Subcutaneous abdominal adipose tissue (tissue), 5 donors: ENCODE measurements around the gene ZNF765.
A peak's percentile ranks its signal among the peaks of the same experiment; 100 is the strongest.
"Not testable (repeated sequence)": the region's sequence is repeated elsewhere in the genome, so short reads cannot be mapped to it uniquely, and the experiment has no call there.

Source experiments
- H3K27ac ChIP-seq: one replicate; pipeline ENCODE4 v1.7.0; 2013; ENCODE audit warnings: low read depth, mild to moderate bottlenecking, inconsistent platforms, low read length, moderate library complexity
- H3K27me3 ChIP-seq, 5 donors: one replicate each; pipeline ENCODE4 v1.7.0; 2013; ENCODE audit warnings: low read length in 5 of 5, inconsistent platforms in 1 of 5; ENCODE audit not compliant: control insufficient read depth in 5 of 5, insufficient read depth in 4 of 5
- H3K36me3 ChIP-seq, 5 donors: one replicate each; pipeline ENCODE4 v1.7.0; 2013; ENCODE audit warnings: low read length in 5 of 5; ENCODE audit not compliant: control insufficient read depth in 5 of 5, insufficient read depth in 5 of 5
- H3K4me1 ChIP-seq, 5 donors: one replicate each; pipeline ENCODE4 v1.7.0; 2013; ENCODE audit warnings: low read length in 5 of 5, mild to moderate bottlenecking in 3 of 5, moderate library complexity in 1 of 5; ENCODE audit not compliant: control insufficient read depth in 5 of 5, insufficient read depth in 5 of 5
- H3K4me3 ChIP-seq, 5 donors: one replicate each; pipeline ENCODE4 v1.7.0; 2013; ENCODE audit warnings: low read length in 5 of 5, low read depth in 1 of 5
- H3K9ac ChIP-seq, 5 donors: one replicate each; pipeline ENCODE4 v1.7.0; 2013; ENCODE audit warnings: low read length in 5 of 5, mild to moderate bottlenecking in 4 of 5, moderate library complexity in 3 of 5
- H3K9me3 ChIP-seq, 5 donors: one replicate each; pipeline ENCODE4 v1.7.0; 2013; ENCODE audit warnings: low read length in 5 of 5; ENCODE audit not compliant: control insufficient read depth in 5 of 5
- donor health status: healthy.
- donor health status: healthy.
- donor health status: healthy.
- donor health status: healthy.
- donor health status: healthy.

The ZNF765 gene

GRCh38 chr19:53420520-53421315, 25.8 kb downstream of the ZNF765 start:
- H3K9ac ChIP-seq, H3K27me3 ChIP-seq, H3K4me3 ChIP-seq, H3K9me3 ChIP-seq, H3K4me1 ChIP-seq, H3K27ac ChIP-seq, H3K36me3 ChIP-seq: not testable (repeated sequence)

- H3K4me3 ChIP-seq: no peak overlapping the region
- H3K27ac ChIP-seq: no peak overlapping the region
- no peaks in the 10 kb centered on the region for H3K27me3 ChIP-seq
- no peaks in the 10 kb centered on the region for H3K9me3 ChIP-seq
- H3K36me3 ChIP-seq: peaks cover 0 to 2% (median 0%) of the 10 kb centered on the region in 5 donors
- no peak overlapping the region for H3K9ac ChIP-seq
- peaks cover 0 to 8% (median 2%) of the 10 kb centered on the region in 5 donors for H3K4me1 ChIP-seq
Measured at GRCh38 chr19:53422551-53422950, 27.6 kb downstream of the ZNF765 start.

GRCh38 chr19:53423074-53423473, 28.1 kb downstream of the ZNF765 start:
- not testable (repeated sequence) for H3K9me3 ChIP-seq, H3K27ac ChIP-seq, H3K9ac ChIP-seq, H3K36me3 ChIP-seq, H3K4me3 ChIP-seq, H3K4me1 ChIP-seq, H3K27me3 ChIP-seq

GRCh38 chr19:53423680-53424079, 28.7 kb downstream of the ZNF765 start:
- not testable (repeated sequence) for H3K36me3 ChIP-seq, H3K4me3 ChIP-seq, H3K27me3 ChIP-seq, H3K9me3 ChIP-seq, H3K4me1 ChIP-seq, H3K9ac ChIP-seq, H3K27ac ChIP-seq

- no peak overlapping the region for H3K27ac ChIP-seq
- no peaks in the 10 kb centered on the region for H3K27me3 ChIP-seq
- H3K9ac ChIP-seq: no peak overlapping the region
Measured at GRCh38 chr19:53424968-53425597, 30.1 kb downstream of the ZNF765 start.

GRCh38 chr19:53431399-53432087, 36.6 kb downstream of the ZNF765 start, which contains the start of gene ZNF761:
ZNF761 (plus strand) TSS chr19:53431984; CDS start chr19:53447269, 15,285 bp downstream.
- Histone ChIP-seq H3K36me3 (peaks cover 3 to 20% (median 9%) of the 10 kb centered on the region in 5 donors), H3K27ac (peak within 1 kb of the TSS; percentile 75), H3K9me3 (no peaks in the 10 kb centered on the region), H3K4me1 (peaks cover 0 to 27% (median 17%) of the 10 kb centered on the region in 5 donors), H3K9ac (peak within 1 kb of the TSS; percentile 16 to 94 (median 92)), H3K4me3 (peak within 1 kb of the TSS; percentile 82 to 94 (median 90)), H3K27me3 (no peaks in the 10 kb centered on the region)

More at GRCh38 chr19:53424968-53425597, 30.1 kb downstream of the ZNF765 start:
- H3K4me1 ChIP-seq: peaks cover 0 to 8% (median 2%) of the 10 kb centered on the region in 5 donors
- peaks cover 0 to 2% (median 0%) of the 10 kb centered on the region in 5 donors for H3K36me3 ChIP-seq
- H3K9me3 ChIP-seq: no peaks in the 10 kb centered on the region
- no peak overlapping the region for H3K4me3 ChIP-seq

GRCh38 chr19:53432088-53432661, 37.2 kb downstream of the ZNF765 start:
- peaks cover 0 to 32% (median 19%) of the 10 kb centered on the region in 5 donors for H3K4me1 ChIP-seq
- peak overlapping the region; percentile 82 to 94 (median 90) for H3K4me3 ChIP-seq
- no peaks in the 10 kb centered on the region for H3K27me3 ChIP-seq
- peak overlapping the region in 4 of 5 donors; percentile 84 to 94 (median 93) for H3K9ac ChIP-seq
- peaks cover 3 to 24% (median 9%) of the 10 kb centered on the region in 5 donors for H3K36me3 ChIP-seq
- peak overlapping the region; percentile 75 for H3K27ac ChIP-seq
- H3K9me3 ChIP-seq: no peaks in the 10 kb centered on the region

- Histone ChIP-seq H3K9me3 (peaks cover 8 to 31% (median 17%) of the 10 kb centered on the region in 5 donors), H3K36me3 (peaks cover 0 to 62% (median 35%) of the 10 kb centered on the region in 5 donors)
Measured at GRCh38 chr19:53443809-53444208, 48.9 kb downstream of the ZNF765 start.

GRCh38 chr19:53447196-53447595, 52.2 kb downstream of the ZNF765 start:
- H3K4me1 ChIP-seq, H3K27ac ChIP-seq, H3K4me3 ChIP-seq, H3K9ac ChIP-seq, H3K27me3 ChIP-seq: not testable (repeated sequence)
- H3K36me3 ChIP-seq: peaks cover 3 to 75% (median 48%) of the 10 kb centered on the region in 5 donors
- H3K9me3 ChIP-seq: peaks cover 6 to 27% (median 16%) of the 10 kb centered on the region in 5 donors

More at GRCh38 chr19:53443809-53444208, 48.9 kb downstream of the ZNF765 start:
- H3K9ac ChIP-seq, H3K27me3 ChIP-seq, H3K27ac ChIP-seq, H3K4me1 ChIP-seq: not testable (repeated sequence)
- H3K4me3 ChIP-seq: peak overlapping the region in 3 of 5 donors; percentile 1 to 42 (median 38)
